ENCODE measurements around the gene GRM6.

The GRM6 gene

GRCh38 chr5:178994580-178995340, at the start of gene GRM6:
GRM6 (minus strand) TSS chr5:178995320; CDS start chr5:178994944, 376 bp downstream.
- no peak for DNase-seq

GRCh38 chr5:179044765-179045164, 49.6 kb upstream of the GRM6 start:
- DNase-seq, result no peak

GRCh38 chr5:179033004-179033580, 38.0 kb upstream of the GRM6 start:
- DNase-seq, result no peak

DNA sequence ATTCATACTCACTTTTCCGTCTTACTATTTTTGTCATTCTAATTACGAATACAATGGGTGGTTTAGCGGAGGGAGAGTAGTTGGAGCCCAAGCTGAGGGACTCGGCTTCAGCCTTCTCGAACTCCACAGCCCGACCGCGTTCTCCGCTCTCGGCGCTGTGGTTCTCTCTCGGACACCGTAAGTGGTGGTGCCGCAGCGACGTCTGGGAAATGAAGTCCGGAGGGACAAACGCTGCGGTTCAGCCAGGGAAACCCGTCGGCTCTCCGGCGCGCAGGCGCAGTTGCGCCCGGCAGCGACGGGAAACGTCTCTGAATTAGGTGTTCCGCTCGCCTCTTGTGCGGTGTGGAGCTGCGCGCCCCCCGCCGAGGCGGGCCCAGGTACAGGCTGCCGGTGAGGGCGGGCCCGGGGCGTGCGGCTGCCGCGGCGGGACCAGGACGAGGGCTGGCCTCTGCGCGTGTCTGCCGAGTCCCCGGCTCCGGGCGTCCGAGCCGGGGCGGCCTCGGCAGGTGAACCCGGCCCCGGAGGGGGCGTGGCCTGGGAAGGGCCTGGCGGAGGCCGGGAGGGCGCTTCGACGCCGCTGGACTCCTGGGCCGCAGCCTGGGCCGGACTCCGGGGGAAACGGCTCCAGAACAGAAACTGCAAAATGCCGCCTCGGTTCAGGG, 28.5 kb upstream of the GRM6 start, which contains the start of gene ZNF879:
Gene ZNF879 (plus strand): TSS at position 277 of the 662 bp plus-strand sequence. CDS start 1,201 bp downstream, outside the sequence.
- no peak for DNase-seq

- DNase-seq, result no peak
Measured at GRCh38 chr5:179008667-179009066, 13.5 kb upstream of the GRM6 start.

DNA sequence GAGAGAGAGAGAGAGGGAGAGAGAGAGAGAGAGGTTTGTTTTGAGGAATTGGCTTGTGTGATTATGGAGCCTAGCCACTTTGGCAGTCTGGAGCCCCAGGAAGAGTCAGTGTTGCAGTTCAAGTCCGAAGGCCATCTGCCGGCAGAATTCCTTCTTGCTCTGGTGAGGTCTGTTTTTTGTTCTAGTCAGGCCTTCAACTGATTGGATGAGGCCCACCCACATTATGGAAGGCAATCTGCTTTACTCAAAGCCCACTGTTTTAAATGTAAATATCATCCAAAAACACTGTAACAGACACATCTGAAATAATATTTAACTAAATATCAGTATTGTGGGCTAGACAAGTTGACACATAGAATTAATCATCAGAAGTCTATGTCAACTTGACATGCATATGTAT, 11.4 kb upstream of the GRM6 start:
- DNase-seq, result no peak

- no peak for DNase-seq
Measured at GRCh38 chr5:178998441-178998840, 3.3 kb upstream of the GRM6 start.

DNA sequence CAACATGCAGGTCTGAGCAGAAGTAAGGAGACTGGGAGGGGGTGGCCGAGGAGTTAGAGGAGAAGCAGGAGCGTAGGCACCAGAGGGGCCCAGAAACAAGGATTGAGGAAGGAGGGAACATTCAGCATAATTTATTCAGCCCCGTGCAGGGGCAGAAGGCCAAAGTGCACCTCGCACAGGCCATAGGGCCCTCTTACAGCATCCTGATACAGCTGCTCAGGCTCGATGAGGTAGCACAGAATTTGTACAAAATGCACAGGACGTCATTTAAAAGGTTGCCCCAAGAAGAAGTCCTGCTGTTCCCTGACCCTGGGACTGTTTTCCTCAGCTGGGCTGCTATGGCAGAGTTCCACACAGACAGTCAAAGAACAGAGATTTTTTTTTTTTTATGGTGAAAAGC, 2.1 kb upstream of the GRM6 start:
- DNase-seq, result no peak

DNA sequence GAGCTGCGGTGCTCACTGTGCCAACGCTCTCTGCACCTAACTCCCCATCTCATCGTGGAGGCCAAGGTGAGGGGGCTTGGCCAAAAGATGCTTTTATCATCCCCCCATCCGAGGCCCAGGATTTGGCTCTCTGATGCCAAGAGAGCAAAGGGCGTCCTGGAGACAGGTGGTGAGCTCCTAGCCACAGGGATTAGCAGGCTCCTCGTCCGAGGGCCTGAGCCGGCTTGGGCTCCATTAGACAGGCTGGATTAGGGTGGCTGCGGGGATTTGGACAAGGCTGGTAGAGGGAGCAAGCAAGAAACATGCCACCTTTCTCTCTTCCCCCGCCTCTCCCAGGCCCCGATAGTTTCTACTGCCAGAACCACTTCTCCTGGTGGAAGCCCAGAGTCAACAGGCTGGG, 1.0 kb upstream of the GRM6 start:
- no peak for DNase-seq

DNA sequence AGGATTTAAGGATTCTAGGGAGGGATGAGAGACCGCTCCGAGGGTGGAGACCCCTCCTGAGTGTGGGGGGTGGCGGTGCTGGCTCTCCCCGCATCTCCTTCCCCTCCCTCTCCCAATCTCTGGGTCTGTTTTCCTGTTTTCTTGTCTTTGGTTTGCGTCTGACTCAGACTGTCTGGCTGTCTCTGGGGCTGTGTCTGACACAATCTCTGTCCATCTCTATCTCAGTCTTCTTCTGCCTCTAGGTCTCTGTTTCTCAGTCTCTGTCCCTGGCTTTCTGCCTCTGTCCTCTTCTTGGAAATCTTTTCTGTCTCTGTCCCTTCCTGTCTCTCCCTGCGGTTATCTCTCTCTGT, 196 bp upstream of the GRM6 start:
- no peak for DNase-seq

- no peak for DNase-seq
Measured at GRCh38 chr5:178993955-178994579, 1.1 kb downstream of the GRM6 start.

DNA sequence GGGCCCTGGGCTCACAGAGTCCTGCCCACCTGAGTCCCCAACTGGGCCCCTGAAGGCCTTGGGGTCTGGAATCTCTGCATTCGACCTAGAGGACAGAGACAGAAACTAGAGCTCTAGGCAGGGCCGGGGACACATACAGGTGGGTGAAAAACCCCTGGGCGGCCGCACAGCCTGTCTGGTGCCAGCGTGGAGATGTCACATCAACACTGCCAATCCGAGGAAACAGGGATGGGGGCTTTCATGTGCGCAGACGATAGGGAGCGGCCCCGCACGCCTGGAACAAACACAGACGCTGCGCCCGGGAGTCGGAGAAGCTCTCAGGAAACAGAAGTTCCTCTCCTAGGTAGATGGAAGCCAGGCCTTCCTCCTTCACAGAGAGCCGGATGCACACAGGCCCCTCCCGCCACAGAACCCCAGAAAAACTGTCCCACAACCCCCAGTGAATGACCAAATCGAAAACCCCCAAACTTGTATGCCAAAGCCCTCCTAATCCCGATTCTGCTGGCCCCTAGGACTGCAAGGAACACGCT, 1.8 kb downstream of the GRM6 start:
- DNase-seq, result no peak

GRCh38 chr5:178992291-178992895, 2.7 kb downstream of the GRM6 start:
- no peak for DNase-seq

DNA sequence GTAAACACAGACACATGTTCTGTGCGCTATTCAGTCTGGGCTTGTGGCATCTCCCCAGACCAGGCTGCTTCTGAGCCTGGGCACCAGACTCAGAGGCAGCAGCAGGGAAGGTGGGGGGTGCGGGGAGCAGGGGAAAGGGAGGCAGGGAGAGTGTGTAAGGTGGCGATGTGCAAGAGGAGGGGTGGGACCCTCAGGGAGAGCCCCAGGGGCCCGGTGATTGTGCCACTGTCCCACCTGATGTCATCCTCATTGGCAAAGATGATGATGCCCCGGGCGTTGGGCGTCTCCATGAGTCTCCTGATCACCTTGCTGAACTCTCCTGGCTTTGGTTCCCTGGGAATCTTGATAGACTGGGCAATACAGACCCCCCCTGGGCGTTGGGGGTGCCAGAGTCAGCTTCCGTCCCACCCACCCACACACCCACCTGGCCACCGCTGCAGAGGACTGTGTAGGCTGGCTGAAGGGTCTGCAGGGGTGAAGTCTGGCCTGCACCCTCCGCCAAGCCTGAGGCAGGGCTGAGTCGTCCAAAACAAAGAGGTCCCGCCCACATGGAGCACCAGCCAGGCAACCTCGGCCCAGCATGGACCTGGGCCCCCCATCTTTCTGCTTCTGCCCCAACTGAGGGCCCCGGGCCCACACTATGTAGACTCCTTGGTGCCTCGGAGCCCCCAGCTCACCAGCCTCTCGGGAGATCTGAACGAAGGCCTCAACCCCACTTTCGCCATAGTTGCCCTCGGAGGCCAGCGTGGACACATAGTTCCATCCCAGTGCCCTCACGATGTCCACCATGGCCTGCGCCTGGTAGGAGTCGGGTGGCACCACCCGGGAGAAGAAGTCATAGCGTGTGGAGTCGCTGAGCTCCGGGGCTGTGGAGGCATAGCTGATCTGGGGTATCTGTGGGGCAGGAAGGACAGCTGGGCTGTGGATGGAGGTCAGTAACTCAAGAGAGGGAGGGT, 3.7 kb downstream of the GRM6 start:
- DNase-seq, result no peak

DNA sequence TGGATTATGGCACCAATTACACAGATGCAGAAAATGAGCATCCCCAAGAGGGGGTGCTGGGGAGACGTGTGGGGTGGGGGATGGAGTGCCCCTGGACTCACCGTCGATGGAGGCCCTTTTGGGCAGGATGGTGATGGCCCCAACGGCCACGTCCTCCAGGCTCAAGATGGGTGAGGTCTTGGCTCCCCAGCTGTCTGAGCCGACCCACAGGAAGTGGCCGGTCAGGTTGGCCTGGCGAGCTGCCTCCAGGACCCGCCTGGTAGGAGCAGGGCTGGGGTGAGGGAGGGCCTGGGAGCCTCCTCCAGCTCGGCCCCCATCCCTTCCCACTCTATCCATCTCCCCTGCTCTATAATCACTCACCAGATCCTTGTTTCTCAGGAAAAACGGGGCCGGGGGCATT, 4.6 kb downstream of the GRM6 start:
- no peak for DNase-seq

GRCh38 chr5:178989311-178989710, 5.8 kb downstream of the GRM6 start:
- no peak for DNase-seq

DNA sequence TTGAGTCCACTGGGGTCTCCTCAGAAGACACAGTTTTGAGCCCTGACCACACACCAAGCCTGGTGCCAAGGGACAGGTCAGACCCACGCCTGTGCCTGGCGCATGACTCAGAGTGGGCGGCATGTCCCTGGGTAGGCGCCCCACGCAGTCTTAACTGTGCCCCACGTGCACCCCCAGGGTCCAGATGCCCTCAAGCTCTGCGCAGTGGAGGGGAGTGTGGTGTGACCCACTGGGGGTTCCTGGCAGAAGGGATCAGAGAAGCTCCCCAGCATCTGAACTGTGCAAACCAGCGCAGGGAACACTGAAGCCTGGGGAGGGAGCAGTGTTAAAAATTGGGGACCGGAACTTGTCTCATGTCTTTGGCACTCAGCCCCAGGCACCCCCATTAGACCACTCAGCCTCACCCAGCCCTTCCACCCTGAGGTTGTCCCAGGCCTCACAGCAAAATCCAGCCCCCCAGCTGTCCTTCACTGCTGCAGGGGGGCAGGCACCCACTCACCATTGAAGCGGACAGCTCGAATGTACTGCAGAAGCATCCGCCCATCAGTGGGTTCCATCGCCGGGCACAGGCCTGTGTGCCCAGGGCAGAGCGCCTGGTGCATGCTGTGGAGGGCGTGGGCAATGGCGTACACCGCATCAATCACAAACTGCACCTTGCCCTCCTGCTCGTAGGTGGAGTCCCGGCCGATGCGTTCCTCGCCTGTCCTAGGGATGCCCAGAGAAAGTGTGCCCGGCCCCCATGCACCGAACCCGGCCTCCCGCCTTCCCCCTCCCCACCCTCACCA, 6.5 kb downstream of the GRM6 start:
- no peak for DNase-seq

GRCh38 chr5:178986326-178986960, 8.7 kb downstream of the GRM6 start:
- no peak for DNase-seq

GRCh38 chr5:178984145-178985072, 10.7 kb downstream of the GRM6 start:
- DNase-seq, result no peak
